ENCODE results near the gene MKKS. TPM values are rescaled to one million over a fixed set of nuclear protein-coding genes. Genes with fewer than 3 reads are reported as not detected.

MKKS gene
- total and polyA plus RNA-seq, 10 of the 15 experiments (the other 5 are each of a cell fraction or from before 2014, with no cell fraction given), result 4.3 to 17.9 (median 7.7) TPM

GRCh38 chr20:10454151-10454750, 20.2 kb upstream of the MKKS start:
- peak overlapping the region; percentile 11; the same call in 1 of the 2 replicates for H2AFZ ChIP-seq (ENCODE audit: control insufficient read depth, low read depth, low read length)
- BruUV-seq (replicated peaks), result no TSS peak
- peaks cover 3% of the 10 kb centered on the region; the same call in 1 of the 2 replicates for H3K79me2 ChIP-seq (ENCODE audit: control insufficient read depth, insufficient read depth, low read length)
- no peak for TF ChIP-seq RAD21 (IDR thresholded peaks at IDR 0.05; ENCODE audit: insufficient read depth, low read depth, low read length)
- no peak for TF ChIP-seq USF2 (IDR thresholded peaks at IDR 0.05; ENCODE audit: borderline replicate concordance, low read depth, low read length)
- TF ChIP-seq E2F4 (IDR thresholded peaks at IDR 0.05; ENCODE audit: low read depth, low read length), result no peak
- TF ChIP-seq YBX1 (IDR thresholded peaks at IDR 0.05), result no peak
- TF ChIP-seq EED (IDR thresholded peaks at IDR 0.05; ENCODE audit: low read depth), result no peak
- no peak for TF ChIP-seq CBX5 (IDR thresholded peaks at IDR 0.05; ENCODE audit: low read depth)
- no peak for TF ChIP-seq DPF2 (IDR thresholded peaks at IDR 0.05)
- no peak for TF ChIP-seq POU2F2 (IDR thresholded peaks at IDR 0.05; ENCODE audit: borderline replicate concordance, low read depth, low read length)
- TF ChIP-seq SIX5 (IDR thresholded peaks at IDR 0.05; ENCODE audit: low read depth, low read length, severe bottlenecking), result no peak
- no peak for TF ChIP-seq ZSCAN29 (IDR thresholded peaks at IDR 0.05)
- no peak for TF ChIP-seq MYB (IDR thresholded peaks at IDR 0.05; ENCODE audit: borderline replicate concordance, low read depth, low read length)
- no peak for TF ChIP-seq FOXM1 (IDR thresholded peaks at IDR 0.05; ENCODE audit: low read depth, low read length)
- TF ChIP-seq RELB (IDR thresholded peaks at IDR 0.05; ENCODE audit: low read depth), result no peak
- no peak for TF ChIP-seq HDGF (IDR thresholded peaks at IDR 0.05)
- TF ChIP-seq RAD51 (IDR thresholded peaks at IDR 0.05), result no peak
- no peak for TF ChIP-seq PAX5 (IDR thresholded peaks at IDR 0.05; ENCODE audit: borderline replicate concordance, low read depth, low read length)
- no peak for TF ChIP-seq MEF2B (IDR thresholded peaks at IDR 0.05; ENCODE audit: partially characterized antibody, poor library complexity, severe bottlenecking)
- no peak for TF ChIP-seq E4F1 (IDR thresholded peaks at IDR 0.05; ENCODE audit: borderline replicate concordance, partially characterized antibody)
- no peak for TF ChIP-seq NFIC (IDR thresholded peaks at IDR 0.05; ENCODE audit: low read depth, low read length)
- no peak for TF ChIP-seq KAT2A (conservative IDR thresholded peaks at IDR 0.05; ENCODE audit: control insufficient read depth, low read depth, low read length)
- peaks cover 4% of the 10 kb centered on the region; the same call in 2 of the 3 replicates for H3K9me3 ChIP-seq (replicated peaks; ENCODE audit: control insufficient read depth, insufficient read depth, low read length)
- H3K4me1 ChIP-seq (ENCODE audit: control insufficient read depth, insufficient read depth, low read length), result peaks cover 17% of the 10 kb centered on the region
- intact Hi-C loops (cut with micrococcal nuclease; ENCODE audit: unreplicated experiment) (no loop called here), in situ Hi-C loops (cut with MboI) (no loop called here)
- POLR2A ChIA-PET, result no interaction called here
- peak overlapping the region; percentile 73 for H3K27ac ChIP-seq (ENCODE audit: control insufficient read depth, insufficient read depth)
- SMC1A ChIA-PET (ENCODE audit: uncharacterized antibody, unreplicated experiment), result interaction anchor here (1.1 to 3.2 kb wide), 8 partner anchors 10 to 87 kb away, joined by 3 to 22 read pairs (median 8); partner anchors contain the start of genes MKKS and SLX4IP
- peak; percentile 77 for ATAC-seq
- RAD21 ChIA-PET (ENCODE audit: unreplicated experiment), result no interaction called here
- CTCF ChIA-PET, result interaction anchor here (1.8 to 1.9 kb wide), 2 partner anchors 14 to 21 kb away, joined by 7 to 11 read pairs; no protein-coding TSS in a partner anchor
- H3K36me3 ChIP-seq (ENCODE audit: control insufficient read depth in 2 of 2, insufficient read depth in 2 of 2, low read length in 1 of 2), result no peaks in the 10 kb centered on the region; a peak in 2 of 4 replicates
- H3K9ac ChIP-seq (ENCODE audit: control insufficient read depth, insufficient read depth, low read length), result no peak overlapping the region
- no peaks in the 10 kb centered on the region for H3K27me3 ChIP-seq (replicated peaks in 1 of 2; ENCODE audit: control insufficient read depth in 2 of 2, insufficient read depth in 2 of 2, low read length in 1 of 2)
- no peaks in the 10 kb centered on the region for H4K20me1 ChIP-seq (ENCODE audit: control insufficient read depth, insufficient read depth)
- H3K4me3 ChIP-seq, result no peak overlapping the region
- peak; percentile 23 for FAIRE-seq
- no peak for DNase-seq (ENCODE audit: low read depth, low spot score)
- H3K4me2 ChIP-seq (ENCODE audit: control insufficient read depth, insufficient read depth), result peak overlapping the region; percentile 48; the same call in 1 of the 2 replicates

Data from GM12878 (cell line).